Neural progenitor cell (in vitro differentiated cells): Measurements from ENCODE around the gene ZNF133.

ENCODE experiments used
- EZH2 ChIP-seq: fragments of 200-600 bp; sonication (generic); IDR thresholded peaks from 2 replicates; pipeline ENCODE4 v1.6.1; 2017; ENCODE audit warnings: antibody characterized with exemption, mild to moderate bottlenecking, moderate library complexity
- TF ChIP-seq, protein P1 (sequence below): fragments of 200-600 bp; sonication (generic); IDR thresholded peaks from 2 replicates; pipeline ENCODE4 v1.5.1; 2017; ENCODE audit warnings: antibody characterized with exemption, mild to moderate bottlenecking

DNA sequence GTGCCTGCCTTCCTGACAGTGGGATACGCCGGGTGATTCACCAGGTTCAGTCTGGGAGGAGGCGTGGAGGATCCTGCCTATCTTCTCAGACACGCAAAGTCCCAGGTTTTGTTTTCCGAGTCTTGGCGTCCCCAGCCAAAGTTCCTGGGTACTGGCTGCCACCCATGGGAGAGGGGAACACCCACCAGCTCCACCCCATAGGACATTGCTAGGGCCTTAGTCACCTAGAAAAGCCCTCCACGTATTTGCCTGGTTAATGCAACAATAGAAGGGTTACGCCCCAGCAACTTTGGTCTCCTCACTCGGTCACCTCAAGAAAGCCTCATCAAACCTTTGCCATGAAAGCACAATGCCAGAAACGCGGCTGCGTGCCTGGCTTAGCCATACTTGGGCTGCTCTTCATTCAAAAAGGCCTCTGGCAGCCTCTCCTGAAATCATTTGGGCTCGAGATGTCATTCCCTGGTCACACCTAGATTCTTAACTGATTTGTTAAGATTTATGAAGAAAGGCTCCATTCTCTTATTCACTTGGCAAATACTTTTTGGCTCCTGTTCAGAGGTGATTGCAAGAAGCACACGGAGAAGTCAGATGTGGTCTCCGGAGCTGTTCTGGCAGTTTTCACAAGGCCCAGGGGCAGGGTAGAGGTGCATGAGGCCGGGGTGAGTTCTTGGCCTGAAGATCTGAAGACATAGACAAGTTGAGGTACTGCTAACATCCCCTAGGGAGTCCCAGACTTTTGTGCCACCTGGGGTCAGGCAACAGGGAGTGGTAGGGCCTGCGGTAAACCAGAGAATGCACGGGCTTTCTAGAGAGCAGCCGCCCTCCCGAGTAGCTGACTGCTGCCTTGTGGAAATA is 35.5 kb upstream of the ZNF133 start:
- TF ChIP-seq, protein P1, sequence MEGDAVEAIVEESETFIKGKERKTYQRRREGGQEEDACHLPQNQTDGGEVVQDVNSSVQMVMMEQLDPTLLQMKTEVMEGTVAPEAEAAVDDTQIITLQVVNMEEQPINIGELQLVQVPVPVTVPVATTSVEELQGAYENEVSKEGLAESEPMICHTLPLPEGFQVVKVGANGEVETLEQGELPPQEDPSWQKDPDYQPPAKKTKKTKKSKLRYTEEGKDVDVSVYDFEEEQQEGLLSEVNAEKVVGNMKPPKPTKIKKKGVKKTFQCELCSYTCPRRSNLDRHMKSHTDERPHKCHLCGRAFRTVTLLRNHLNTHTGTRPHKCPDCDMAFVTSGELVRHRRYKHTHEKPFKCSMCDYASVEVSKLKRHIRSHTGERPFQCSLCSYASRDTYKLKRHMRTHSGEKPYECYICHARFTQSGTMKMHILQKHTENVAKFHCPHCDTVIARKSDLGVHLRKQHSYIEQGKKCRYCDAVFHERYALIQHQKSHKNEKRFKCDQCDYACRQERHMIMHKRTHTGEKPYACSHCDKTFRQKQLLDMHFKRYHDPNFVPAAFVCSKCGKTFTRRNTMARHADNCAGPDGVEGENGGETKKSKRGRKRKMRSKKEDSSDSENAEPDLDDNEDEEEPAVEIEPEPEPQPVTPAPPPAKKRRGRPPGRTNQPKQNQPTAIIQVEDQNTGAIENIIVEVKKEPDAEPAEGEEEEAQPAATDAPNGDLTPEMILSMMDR = no peak
- TF ChIP-seq EZH2 = no peak
